GM18505 (cell line): Measurements from ENCODE around the gene ATP9A.
"Not testable (repeated sequence)": the region's sequence is repeated elsewhere in the genome, so short reads cannot be mapped to it uniquely, and the experiment has no call there.

Source experiments
- ATAC-seq: cut with Tn5 transposase; IDR thresholded peaks from one replicate; pipeline ENCODE4 v1.9.1; 2021; ENCODE audit not compliant: unreplicated experiment
- POLR2A ChIP-seq: IDR thresholded peaks from 4 replicates; pipeline ENCODE4 v1.6.1; 2011; ENCODE audit warnings: borderline replicate concordance; ENCODE audit not compliant: insufficient read depth, insufficient read length; ENCODE audit errors: extremely low read depth

Gene ATP9A

DNA sequence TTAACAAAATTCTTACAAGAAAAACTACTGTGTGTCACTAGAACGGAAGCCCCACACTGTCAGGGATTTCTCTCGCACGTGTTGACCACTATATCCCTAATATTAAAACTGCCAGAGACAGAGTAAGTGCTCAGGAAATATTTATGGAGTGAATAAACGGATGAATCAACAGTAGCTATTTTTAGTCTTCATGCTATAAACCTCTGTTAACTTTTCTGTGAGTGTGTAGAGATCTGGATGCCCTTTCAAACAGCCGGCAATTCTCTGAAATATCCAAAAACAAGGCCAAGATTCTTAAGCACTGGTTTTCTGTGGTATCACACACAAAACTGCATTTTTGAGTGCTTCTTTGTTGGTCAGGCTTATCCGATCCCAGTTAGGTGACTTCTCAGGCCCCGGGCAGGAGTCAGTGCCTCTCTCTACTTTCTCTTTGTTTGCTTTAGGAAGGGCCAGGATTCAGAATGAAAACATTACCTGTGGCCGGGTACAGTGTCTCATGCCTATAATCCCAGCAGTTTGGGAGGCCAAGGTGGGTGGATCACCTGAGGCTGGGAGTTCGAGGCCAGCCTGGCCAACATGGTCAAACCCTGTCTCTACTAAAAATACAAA, 15.7 kb downstream of the ATP9A start:
- no peak for TF ChIP-seq POLR2A
- ATAC-seq: no peak

- TF ChIP-seq POLR2A: no peak
- no peak for ATAC-seq
Measured at GRCh38 chr20:51750770-51751388, 17.3 kb downstream of the ATP9A start.

DNA sequence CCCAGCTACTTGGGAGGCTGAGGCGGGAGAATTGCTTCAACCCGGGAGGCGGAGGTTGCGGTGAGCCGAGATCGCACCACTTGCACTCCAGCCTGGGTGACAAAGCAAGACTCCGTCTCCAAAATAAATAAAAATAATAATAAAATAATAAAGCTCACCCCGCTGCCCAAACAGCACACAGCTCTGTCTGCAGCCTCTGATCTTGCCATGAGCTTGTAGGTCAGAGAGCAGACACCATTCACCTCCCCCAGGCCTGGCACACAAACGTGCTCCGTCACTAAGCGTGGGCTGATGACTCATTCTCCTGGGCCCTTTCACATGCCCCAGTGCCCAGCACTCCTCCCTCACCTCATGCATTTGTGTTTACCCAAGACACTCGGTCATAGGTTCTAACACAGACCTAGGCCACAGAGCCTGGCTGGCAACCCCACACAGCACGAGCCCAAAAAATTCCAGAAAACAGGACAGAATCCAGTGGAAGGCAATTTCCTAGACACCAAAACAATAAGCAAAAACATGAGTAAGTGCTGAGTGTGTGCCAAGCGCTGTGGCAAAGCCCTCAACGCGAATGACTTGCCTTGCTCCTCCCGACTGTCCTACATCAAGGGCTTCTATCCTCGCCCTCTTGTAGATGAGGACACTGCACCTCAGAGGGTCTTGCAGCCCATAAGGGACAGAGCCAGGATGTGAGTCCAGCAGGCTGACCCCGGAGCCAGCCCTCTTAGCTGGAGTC, 18.0 kb downstream of the ATP9A start:
- no peak for TF ChIP-seq POLR2A
- no peak for ATAC-seq

DNA sequence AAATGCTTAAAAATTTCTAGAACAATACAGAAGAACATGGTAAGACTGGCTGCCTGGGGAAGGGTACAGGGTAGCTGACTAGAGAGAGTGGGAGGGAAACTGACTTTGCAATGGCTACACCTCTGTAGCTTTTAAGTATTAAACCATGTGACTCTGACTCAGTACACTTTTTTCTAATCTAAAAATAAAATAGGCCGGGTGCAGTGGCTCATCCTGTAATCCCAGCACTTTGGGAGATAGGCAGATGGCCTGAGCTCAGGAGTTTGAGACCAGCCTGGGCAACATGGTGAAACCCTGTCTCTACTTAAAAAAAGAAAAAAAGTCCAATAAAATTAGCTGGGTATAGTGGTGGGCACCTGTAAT, 18.5 kb downstream of the ATP9A start:
- ATAC-seq: no peak
- no peak for TF ChIP-seq POLR2A

GRCh38 chr20:51747182-51747911, 20.8 kb downstream of the ATP9A start:
- no peak for TF ChIP-seq POLR2A
- ATAC-seq: no peak

- no peak for ATAC-seq
Measured at GRCh38 chr20:51745804-51746203, 22.4 kb downstream of the ATP9A start.

GRCh38 chr20:51740838-51741237, 27.4 kb downstream of the ATP9A start:
- ATAC-seq: no peak
- no peak for TF ChIP-seq POLR2A

More at GRCh38 chr20:51745804-51746203, 22.4 kb downstream of the ATP9A start:
- TF ChIP-seq POLR2A: no peak

DNA sequence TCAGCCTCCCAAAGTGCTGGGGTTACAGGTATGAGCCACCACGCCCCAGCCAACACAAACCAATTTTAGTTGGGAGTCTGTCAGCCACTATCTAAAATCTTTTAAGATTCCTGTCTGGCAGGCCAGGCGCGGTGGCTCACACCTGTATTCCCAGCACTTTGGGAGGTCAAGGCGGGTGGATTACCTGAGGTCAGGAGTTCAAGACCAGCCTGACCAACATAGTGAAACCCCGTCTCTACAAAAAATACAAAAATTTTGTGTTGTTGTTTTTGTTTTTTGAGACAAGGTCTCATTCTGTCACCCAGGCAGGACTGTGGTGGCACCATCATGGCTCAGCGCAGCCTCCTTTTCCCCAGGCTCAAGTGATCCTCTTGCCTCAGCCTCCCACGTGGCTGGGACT, 27.9 kb downstream of the ATP9A start:
- ATAC-seq: not testable (repeated sequence)

DNA sequence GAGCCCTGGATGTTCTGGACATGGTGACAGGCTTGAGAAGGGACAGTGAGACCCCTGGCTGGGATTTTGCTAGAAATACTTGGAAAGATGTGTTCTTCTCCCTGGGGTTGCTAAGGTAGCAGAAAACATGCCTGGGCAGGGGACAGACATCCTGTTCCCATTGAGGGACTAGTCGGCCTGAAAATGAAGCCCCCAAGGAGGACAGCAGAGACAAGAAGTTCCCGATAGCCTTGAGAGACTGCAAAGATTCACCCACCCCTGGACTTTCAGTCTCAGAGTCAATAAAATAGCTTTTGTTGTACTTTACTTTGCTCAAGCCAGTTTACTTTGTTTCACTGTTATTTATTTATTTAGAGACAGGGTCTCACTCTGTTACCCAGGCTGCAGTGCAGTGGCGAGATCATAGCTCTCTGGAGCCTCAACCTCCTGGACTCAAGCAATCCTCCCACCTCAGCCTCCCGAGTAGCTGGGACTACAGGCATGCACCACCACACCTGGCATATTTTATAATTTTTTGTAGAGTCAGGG, 28.4 kb downstream of the ATP9A start:
- ATAC-seq: no peak
- no peak for TF ChIP-seq POLR2A

DNA sequence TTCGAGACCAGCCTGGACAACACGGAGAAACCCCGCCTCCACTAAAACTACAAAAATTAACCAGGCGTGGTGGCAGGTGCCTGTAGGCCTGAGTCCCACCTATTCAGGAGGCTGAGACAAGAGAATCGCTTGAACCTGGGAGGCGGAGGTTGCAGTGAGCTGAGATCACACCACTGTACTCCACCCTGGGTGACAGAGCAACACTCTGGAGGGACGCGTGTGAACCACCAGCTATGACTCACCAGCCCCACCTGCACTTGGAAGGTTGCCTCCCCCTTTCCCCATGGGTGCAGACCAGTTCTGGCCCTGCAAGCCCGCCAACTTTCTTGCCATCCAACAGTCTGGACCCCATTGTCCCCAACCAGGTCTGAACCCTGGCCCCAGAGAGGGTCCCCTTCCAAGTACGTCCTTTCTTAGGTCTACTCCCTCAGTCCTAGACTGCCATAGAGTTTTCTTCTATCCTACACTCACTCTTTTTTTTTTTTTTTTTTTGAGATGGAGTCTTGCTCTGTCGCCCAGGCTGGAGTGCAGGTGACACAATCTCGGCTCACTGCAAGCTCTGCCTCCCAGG, 29.2 kb downstream of the ATP9A start:
- TF ChIP-seq POLR2A: no peak
- no peak for ATAC-seq

GRCh38 chr20:51738261-51738660, 29.9 kb downstream of the ATP9A start:
- not testable (repeated sequence) for ATAC-seq

DNA sequence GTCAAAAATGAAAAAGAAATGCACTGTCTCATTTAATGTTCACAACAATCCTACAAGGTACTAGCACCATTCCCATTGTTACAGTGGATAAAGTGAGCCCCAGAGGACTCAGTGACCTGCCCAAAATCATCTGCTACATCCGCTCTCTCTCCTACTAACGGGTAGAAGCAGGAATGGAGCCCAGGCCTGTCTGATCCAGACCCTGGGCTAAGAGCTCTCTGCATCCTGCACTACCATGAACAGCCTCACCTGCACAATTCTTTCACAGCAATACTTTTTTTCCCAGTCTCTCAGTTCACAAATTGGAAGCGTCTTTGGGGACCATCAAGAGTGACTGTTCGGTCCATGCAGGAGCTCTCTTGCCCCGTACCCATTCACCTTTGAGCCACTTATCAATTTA, 31.2 kb downstream of the ATP9A start:
- no peak for TF ChIP-seq POLR2A
- no peak for ATAC-seq
